OCI-LY1 (cell line): ENCODE measurements around the gene SAMD9.

Source experiments
- EZH2 ChIP-seq: fragments of 200-600 bp; sonication (generic), shearing (Covaris generic); IDR thresholded peaks from 2 replicates; pipeline ENCODE4 v1.8.0; 2017; ENCODE audit warnings: borderline replicate concordance, mixed run types, mild to moderate bottlenecking, antibody characterized with exemption, low read length, moderate library complexity, mixed read lengths
- TF ChIP-seq, protein P1 (sequence below): fragments of 200-600 bp; sonication (generic), shearing (Covaris generic); IDR thresholded peaks from 2 replicates; pipeline ENCODE4 v1.5.1; 2017; ENCODE audit warnings: mild to moderate bottlenecking, antibody characterized with exemption, low read length, moderate library complexity, mixed read lengths

DNA sequence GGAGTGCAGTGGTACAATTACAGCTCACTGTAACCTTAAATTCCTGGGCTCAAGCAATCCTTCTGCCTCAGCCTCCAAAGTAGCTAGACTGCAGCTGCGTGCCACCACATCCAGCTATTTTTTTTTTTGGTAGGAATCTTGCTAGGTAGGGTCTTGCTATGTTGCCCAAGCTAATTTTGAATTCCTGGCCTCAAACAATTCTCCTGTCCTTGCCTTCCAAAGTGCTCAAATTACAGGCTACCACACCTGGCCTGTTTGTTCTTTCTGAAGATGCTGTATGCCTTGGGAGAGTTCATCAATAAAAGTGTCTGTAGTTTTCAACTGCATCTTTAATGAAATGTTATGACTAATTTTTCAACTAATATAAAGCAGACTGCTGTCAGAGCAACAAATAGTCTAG is 452 bp downstream of the SAMD9 start:
- TF ChIP-seq, protein P1, sequence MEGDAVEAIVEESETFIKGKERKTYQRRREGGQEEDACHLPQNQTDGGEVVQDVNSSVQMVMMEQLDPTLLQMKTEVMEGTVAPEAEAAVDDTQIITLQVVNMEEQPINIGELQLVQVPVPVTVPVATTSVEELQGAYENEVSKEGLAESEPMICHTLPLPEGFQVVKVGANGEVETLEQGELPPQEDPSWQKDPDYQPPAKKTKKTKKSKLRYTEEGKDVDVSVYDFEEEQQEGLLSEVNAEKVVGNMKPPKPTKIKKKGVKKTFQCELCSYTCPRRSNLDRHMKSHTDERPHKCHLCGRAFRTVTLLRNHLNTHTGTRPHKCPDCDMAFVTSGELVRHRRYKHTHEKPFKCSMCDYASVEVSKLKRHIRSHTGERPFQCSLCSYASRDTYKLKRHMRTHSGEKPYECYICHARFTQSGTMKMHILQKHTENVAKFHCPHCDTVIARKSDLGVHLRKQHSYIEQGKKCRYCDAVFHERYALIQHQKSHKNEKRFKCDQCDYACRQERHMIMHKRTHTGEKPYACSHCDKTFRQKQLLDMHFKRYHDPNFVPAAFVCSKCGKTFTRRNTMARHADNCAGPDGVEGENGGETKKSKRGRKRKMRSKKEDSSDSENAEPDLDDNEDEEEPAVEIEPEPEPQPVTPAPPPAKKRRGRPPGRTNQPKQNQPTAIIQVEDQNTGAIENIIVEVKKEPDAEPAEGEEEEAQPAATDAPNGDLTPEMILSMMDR = no peak
- no peak for TF ChIP-seq EZH2
